Left hindlimb (tissue), 1 donor: ENCODE measurements around the gene KDM4C.

Experiments used
- DNase-seq: peaks from one replicate; pipeline ENCODE4 v3.0.0-alpha.2; 2018

The KDM4C gene

DNA sequence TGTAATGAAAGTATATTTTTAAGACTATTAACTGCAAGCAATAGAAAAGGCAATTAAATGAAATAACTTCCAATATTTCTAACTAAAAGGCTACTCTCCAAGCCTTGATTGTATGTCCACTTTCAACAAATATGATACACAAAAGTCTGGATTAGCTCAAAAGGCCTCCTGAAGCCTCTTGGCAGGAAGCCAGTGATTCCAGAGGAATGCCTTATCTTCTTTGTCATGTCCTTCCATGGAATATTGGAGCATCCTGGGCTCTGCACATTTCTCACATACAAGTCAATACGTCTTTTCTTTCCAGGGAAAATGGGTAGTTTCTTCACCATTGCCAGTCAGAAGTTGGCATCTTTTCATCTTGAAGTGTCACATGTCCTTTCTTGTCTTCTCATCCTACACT lies 357.8 kb downstream of the KDM4C start:
- DNase-seq, result no peak

DNA sequence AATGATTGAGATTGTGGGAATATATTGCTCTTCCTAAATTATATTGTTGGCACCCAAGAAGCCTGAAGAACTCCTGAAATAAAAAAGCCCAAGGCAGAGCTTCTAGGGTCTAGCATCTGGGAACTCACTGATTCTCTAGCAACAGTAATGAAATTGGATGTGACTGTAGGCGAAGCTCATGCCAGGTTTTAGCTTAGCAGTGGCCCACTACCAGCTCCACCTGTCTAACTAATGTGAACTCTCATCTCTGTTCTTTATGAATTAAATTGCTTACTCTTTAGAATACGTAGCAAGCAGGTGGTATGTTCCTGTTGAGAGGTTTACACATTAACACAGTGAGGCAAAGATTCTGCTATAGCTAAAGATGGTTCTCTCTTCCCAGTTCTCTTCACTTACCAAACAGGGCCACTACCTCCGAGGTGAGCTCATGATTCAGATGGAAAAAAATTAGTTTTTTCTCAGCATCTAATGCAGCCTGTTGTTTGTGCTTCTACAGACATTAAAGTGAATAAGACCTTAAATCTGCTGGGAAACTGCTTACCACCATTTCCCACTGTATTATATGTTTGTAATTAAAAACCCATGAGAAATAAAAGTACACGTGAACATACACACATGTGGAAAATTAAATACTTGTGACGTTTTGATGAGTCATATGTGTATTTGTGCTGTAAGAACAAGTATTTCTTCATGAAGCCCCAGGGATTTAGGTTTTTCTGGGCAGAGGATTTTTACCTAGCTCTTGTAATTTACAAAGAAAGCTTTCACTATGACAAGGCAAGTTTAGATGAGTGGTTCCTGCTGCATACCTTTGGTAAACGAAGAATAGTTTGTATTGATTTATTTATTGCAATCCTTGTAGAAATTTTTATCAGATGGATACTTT lies 360.1 kb downstream of the KDM4C start:
- no peak for DNase-seq

GRCh38 chr9:7118633-7119032 lies 360.9 kb downstream of the KDM4C start:
- DNase-seq, result no peak

- DNase-seq, result no peak
These were observed 361.8 kb downstream of the KDM4C start for GRCh38 chr9:7119612-7120011.

- DNase-seq, result no peak
These were observed 363.3 kb downstream of the KDM4C start for GRCh38 chr9:7121055-7121454.

- no peak for DNase-seq
These were observed 363.9 kb downstream of the KDM4C start for GRCh38 chr9:7121664-7122063.

DNA sequence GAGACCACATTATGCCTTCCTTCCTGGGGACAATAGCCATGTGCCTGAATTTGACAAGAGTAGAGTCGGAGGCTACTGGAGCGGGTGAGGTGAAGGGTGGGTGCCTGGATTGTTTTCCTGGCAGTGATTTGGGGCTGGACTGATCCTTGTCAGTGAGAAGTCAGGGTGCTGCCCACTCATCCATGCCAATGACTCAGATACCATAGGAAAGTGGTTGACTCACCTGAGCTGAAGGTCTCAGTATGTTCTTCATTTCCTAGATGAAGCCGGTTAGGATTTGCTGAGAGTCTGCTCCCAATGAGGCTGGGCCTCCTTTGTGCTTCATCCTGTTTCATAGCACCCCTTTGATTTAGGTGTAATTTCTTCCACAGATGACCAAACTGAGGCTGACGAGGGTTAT lies 366.0 kb downstream of the KDM4C start:
- DNase-seq, result no peak

DNA sequence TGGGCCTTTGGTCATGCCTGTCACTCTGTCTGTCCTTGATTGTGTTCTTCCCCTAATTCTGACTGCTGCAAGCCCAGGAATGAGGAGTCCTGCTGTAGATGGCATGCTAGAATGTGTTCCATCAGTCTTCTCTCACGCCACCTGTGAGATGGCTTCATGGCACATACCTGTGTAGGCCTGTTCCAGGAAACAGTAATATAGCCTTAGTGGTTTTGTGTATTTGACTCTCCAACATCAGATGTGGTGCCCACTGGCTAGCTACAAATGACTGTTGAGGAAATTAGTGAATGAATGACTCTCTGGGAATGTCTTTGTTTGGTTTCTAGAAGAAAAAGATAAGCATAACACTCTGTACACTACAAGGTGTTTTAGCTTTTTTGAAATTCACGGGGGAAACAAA lies 367.5 kb downstream of the KDM4C start:
- DNase-seq, result no peak

DNA sequence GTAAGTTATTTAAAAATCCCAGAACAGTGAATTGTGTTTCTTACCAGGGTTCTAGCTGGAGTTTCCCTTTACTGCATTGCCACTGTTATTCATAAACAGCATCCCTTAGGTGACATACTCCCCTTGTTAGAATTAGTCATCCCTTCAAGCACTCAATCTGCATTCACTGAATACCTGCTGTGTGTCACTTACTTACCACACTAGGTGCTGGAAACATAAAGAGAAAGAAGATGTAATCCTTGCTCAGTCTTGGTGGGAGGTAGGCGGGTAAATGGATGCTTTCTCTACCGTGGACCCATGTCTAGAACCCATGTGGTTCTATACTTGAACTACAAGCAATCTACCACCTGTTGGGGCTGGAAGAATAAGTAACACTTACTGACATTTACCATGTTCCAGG lies 371.6 kb downstream of the KDM4C start:
- DNase-seq, result no peak

- no peak for DNase-seq
These were observed 372.6 kb downstream of the KDM4C start for GRCh38 chr9:7130266-7130820.

DNA sequence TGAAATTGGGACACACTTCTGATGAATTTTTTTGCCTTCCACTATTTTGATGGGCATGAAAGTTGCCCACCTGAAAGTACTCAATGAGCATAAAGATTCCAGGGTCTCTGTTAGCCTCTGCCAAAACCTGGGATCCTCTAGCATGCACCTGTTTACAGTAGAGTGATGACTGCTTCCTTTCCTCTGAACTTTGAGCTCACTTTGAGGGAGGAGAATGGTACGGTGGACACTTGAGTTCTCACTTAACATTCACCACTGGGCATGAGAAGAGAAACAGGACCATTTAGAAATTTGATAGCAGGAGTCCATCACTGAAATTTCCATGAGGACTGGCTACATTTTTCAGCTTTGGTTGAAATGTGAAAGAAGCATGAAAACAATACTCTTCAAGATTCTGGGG lies 374.8 kb downstream of the KDM4C start:
- no peak for DNase-seq

- no peak for DNase-seq
These were observed 378.0 kb downstream of the KDM4C start for GRCh38 chr9:7135735-7136134.

GRCh38 chr9:7137040-7137439 lies 379.3 kb downstream of the KDM4C start:
- no peak for DNase-seq

DNA sequence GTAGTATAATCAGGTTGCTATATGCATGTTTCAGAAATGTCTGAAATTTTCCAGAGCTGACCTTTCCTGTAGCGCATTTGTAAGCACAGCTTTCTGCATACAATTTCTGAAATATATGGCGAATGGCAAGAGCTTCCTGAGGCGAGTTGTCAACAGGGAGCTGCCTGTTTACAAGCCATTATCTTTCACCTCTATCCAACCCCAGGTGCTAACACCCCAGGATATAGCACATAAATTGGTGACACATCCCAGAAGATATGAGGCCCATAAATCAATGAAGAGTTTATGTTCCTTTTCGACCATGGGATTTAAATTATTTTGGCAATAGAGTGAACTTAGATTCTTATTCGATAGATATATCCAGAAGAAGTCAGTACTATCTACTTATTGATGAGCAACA lies 379.8 kb downstream of the KDM4C start:
- no peak for DNase-seq

DNA sequence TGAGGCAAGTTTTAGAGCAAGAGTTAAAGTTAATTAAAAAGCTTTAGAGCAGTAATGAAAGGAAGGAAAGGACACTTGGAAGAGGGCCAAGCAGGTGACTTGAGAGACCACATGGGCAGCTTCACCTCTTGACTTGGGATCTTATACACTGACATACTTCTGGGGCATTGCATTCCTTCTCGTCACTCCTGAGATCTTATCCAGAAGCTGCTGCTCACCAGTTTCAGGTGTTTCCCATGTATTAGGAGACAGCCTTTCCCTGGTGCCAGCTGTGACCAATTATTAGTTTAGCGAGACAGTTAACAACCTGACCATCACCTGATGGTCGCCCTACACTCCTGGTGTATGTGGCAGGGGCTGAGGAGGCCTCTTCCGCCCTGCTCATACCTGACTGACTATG lies 382.1 kb downstream of the KDM4C start:
- DNase-seq, result no peak

DNA sequence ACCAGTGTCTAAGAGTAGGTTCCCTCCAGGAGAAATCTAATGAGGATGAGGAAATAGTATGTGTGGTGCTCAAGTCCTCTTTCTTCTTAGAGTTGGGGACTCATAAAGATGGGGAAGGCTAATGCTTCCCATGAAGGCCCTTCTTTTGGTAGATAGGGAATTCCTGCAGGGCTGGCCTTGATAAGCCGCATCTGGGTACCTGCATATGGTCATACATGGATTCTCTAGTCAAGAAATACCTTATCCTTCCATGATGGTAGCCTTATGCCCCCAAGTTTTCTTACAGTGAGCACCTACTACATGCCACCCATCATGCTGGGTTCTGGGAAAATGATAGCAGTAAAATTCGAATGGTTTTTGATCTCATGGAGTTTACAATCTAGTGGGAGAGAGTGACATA lies 382.6 kb downstream of the KDM4C start:
- DNase-seq, result no peak

DNA sequence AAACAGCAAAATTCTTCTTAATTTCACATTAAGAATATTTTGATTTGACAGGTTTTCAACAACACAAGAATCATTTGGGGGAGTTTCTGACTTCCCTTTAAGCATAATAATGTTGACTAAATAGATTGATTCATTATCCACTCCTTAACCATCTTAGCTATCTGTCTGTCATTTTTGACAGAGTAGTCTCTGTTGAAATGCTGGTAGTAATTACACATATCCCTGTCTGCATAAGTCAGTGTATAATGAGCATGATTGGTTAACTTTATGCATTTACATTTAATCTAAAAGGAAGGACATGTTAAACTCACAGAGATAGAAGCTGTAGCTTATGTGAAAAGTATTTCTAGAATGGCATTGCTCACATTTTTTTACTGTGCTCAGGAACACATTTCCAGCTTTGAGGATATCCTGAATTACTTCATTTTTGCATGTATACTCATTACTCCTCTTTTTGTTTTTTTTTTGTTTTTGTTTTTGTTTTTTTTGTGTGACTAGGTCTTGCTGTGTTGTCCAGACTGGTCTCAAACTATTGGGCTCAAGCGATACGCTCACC lies 385.9 kb downstream of the KDM4C start:
- DNase-seq, result no peak

- DNase-seq, result no peak
These were observed 386.7 kb downstream of the KDM4C start for GRCh38 chr9:7144265-7145046.

DNA sequence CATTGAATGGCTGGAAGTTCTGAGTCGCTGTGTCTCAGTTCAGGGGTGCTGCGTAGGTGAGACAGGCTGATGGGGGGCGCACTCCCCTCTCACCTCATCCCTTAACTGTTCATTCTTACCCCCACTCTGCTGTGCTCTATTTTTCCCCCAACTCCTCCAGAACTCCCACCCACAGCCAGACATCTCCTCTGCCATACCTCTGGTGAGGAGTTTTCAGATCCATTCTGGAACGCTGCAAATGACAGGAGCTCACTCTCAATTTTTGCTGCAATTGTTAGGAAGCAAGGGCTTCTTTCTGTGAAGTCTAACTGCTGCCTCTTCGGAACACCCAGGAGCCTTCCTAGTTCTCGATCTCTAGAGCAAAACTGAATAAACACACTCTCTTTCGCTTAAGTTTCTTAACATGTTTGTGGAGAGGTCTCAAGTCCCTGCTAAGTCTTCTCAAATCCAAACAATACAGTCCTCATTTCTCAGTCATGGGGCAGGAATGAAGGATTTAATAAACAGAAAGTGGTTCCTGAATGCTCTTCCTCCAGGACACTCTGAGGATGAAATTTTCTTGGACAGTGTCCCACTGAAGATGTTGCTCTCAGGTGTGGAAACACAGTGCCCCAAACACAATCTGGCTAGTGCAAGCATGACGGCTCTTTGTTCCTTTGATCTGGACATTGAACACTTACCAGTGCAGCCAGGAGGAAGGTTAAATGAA lies 387.7 kb downstream of the KDM4C start:
- no peak for DNase-seq

DNA sequence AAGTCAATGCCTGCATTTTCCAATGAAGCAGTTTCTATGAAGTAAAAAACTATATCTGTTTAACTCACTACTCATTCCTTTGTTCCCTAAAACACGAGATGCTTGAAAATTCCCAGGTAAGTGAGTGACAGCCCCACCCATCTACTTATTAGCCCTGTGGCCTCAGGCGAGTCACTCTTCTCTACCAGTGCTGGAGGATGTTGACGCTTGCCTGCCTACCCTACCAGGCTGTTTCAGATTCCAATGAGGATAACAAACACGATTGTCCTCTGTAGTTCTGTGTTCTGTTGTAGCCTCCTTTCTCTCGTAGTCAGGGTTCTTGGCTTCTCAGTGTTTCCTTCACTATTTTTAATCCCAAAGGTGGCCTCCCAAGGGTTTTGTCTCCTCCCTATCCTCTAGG lies 388.8 kb downstream of the KDM4C start:
- DNase-seq, result no peak

DNA sequence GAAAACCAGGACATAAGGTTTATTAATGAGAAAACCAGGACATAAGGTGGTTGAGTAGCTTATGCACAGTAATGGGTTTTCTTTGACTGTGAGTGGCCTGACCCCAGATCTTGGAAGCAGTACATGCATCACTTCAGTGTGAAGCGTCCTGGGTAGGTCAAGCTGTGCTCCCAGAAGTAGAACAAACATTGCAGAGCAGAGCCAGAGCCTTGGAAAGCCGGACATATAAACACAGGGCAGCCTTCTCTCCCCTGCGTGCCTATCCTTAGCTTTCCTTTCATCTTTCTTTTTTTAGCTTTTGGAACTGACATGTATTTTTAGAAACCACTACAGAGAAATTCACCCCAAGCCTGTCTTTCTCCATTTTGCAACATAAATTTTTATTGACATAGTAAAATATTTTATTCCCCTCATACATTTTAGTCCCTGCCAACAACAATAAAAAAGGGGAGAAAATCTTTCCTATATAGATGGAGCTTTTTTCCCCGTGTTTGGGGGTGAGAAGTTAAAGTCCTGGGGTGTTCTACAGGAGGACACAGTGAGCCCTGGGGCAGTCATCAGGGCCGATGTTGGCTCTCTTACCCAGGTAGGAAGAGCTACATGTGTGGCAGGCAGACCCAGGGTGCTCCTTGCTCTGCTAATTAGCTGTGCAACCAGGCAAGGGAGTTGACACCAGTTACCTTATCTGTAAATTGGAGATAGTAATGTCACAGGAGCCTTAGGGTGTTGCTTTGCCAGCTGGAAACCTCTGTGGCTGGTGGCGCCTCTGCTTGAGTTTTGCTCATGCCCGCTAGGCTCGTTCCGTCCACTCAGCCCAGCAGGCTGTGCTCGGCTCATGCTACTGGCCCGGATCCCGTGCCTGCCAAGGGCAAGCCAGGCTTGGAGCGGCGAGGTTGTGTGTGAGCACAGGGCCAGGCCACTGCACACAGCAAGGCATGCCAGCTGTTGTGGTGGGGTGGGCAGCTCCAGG lies 389.6 kb downstream of the KDM4C start:
- DNase-seq, result peak; percentile 56
